ENCODE data around the gene IBA57.

DNA sequence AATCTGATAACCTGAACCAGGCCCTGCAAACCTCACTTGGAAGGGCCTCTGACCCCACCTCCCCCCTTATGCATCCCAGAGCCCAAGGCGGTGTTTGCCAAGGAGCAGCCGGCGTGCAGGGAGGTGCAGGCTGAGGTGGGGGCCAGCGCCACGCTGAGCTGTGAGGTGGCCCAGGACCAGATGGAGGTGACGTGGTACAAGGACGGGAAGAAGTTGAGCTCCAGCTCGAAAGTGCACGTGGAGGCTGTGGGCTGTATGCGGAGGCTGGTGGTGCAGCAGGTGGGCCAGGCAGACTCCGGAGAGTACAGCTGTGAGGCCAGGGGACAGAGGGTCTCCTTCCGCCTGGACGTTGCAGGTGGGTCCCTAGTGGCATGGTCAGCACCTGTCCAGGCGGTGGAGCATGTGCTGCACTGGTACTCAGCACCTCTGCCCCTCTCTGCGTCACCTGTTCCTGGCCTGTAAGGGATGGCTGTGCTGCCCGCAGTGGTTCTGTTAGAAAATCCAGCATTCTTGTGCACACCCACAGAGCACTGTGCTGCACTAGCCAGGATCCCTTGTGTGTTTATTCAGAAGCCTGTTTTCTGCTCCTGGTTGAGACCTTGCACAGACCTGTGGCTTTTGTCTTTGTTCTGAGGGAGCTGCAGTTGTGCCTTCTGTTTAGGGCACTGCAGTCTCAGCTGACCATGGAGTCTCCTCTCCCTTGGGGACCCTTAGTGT lies 53.8 kb downstream of the IBA57 start:
- TF ChIP-seq POLR2AphosphoS5 (IDR thresholded peaks at IDR 0.05; ENCODE audit: low read depth, low read length) (no peak), REST (IDR thresholded peaks at IDR 0.05; ENCODE audit: insufficient read depth in 1 of 2, low read depth in 2 of 2, low read length in 2 of 2) (no peak)

All from PFSK-1 (cell line).